Peyer's patch (tissue), 4 donors: Measurements from ENCODE around the gene UBE2D3. TPM values are rescaled to one million over a fixed set of nuclear protein-coding genes. Genes with fewer than 3 reads are reported as not detected.

Experiments
- DNase-seq, 3 donors: peaks; one replicate each; pipeline ENCODE4 v3.0.0-alpha.2; 2017 to 2019
- H3K27ac ChIP-seq, 4 donors: fragments of 200-600 bp; sonication (generic); one replicate each; pipeline ENCODE4 v1.5.1; 2016 to 2019
- H3K27me3 ChIP-seq, 2 donors: fragments of 200-600 bp; sonication (generic); one replicate each; pipeline ENCODE4 v1.5.1; 2019
- H3K36me3 ChIP-seq, 3 donors: fragments of 200-600 bp; sonication (generic); one replicate each; pipeline ENCODE4 v1.5.1; 2016 to 2019
- H3K4me1 ChIP-seq, 4 donors: fragments of 200-600 bp; sonication (generic); one replicate each; pipeline ENCODE4 v1.5.1; 2016 to 2019
- H3K4me3 ChIP-seq, 4 donors: fragments of 200-600 bp; sonication (generic); 1 replicate in 3 of 4; 2 replicates in 1 of 4; pipeline ENCODE4 v1.5.1; 2016 to 2019; ENCODE audit warnings: mild to moderate bottlenecking in 1 of 4
- H3K9me3 ChIP-seq, 4 donors: fragments of 200-600 bp; sonication (generic); one replicate each; pipeline ENCODE4 v1.5.1; 2016 to 2019; ENCODE audit warnings: mild to moderate bottlenecking in 1 of 4
- POLR2A ChIP-seq, 2 donors: fragments of 450-650 bp; IDR thresholded peaks; one replicate each; pipeline ENCODE4 v1.5.1; 2017; ENCODE audit warnings: antibody characterized with exemption in 2 of 2, mild to moderate bottlenecking in 2 of 2, moderate library complexity in 2 of 2
- total RNA-seq, 4 donors: library from RNA; depleted of rRNA; stranded (reverse); fragments of >200 nt; gene quantifications; one replicate each; pipeline ENCODE4 v1.1.0, GENCODE V29; 2016
- TF ChIP-seq, protein P1 (sequence below), 6 experiments: fragments of 450-650 bp in 4 of 6; fragments of 200-600 bp in 2 of 6; sonication (generic) in 1 of 6; IDR thresholded peaks; one replicate each; pipeline ENCODE4 v1.5.1; 2017 to 2019; ENCODE audit warnings: antibody characterized with exemption in 6 of 6, mild to moderate bottlenecking in 3 of 6, moderate library complexity in 1 of 6

UBE2D3 gene
- total RNA-seq, 4 donors from 2014 or later, result 240 to 373 (median 308) TPM

- H3K27me3 ChIP-seq, result no peaks in the 10 kb centered on the region
- no peak overlapping the region for H3K27ac ChIP-seq
- H3K4me1 ChIP-seq, result peaks cover 0 to 7% (median 0%) of the 10 kb centered on the region in 4 donors
- H3K4me3 ChIP-seq, result no peak overlapping the region
- no peaks in the 10 kb centered on the region for H3K36me3 ChIP-seq
- H3K9me3 ChIP-seq, result no peaks in the 10 kb centered on the region
- TF ChIP-seq POLR2A (IDR thresholded peaks at IDR 0.05), result no peak
- TF ChIP-seq, protein P1, sequence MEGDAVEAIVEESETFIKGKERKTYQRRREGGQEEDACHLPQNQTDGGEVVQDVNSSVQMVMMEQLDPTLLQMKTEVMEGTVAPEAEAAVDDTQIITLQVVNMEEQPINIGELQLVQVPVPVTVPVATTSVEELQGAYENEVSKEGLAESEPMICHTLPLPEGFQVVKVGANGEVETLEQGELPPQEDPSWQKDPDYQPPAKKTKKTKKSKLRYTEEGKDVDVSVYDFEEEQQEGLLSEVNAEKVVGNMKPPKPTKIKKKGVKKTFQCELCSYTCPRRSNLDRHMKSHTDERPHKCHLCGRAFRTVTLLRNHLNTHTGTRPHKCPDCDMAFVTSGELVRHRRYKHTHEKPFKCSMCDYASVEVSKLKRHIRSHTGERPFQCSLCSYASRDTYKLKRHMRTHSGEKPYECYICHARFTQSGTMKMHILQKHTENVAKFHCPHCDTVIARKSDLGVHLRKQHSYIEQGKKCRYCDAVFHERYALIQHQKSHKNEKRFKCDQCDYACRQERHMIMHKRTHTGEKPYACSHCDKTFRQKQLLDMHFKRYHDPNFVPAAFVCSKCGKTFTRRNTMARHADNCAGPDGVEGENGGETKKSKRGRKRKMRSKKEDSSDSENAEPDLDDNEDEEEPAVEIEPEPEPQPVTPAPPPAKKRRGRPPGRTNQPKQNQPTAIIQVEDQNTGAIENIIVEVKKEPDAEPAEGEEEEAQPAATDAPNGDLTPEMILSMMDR (IDR thresholded peaks at IDR 0.05), result no peak
- DNase-seq, result no peak
Measured at GRCh38 chr4:102764901-102765300, 62.5 kb downstream of the UBE2D3 start.

- TF ChIP-seq, protein P1 (IDR thresholded peaks at IDR 0.05), result no peak
- TF ChIP-seq POLR2A (IDR thresholded peaks at IDR 0.05), result no peak
- Histone ChIP-seq H3K4me3 (peak overlapping the region in 2 of 4 donors; percentile 66 to 75), H3K27me3 (no peaks in the 10 kb centered on the region), H3K36me3 (no peaks in the 10 kb centered on the region), H3K9me3 (no peaks in the 10 kb centered on the region), H3K27ac (peak overlapping the region in 1 of 4 donors; percentile 96), H3K4me1 (peaks cover 0 to 17% (median 3%) of the 10 kb centered on the region in 4 donors)
- DNase-seq, result no peak
Measured at GRCh38 chr4:102761906-102762305, 65.4 kb downstream of the UBE2D3 start.

DNA sequence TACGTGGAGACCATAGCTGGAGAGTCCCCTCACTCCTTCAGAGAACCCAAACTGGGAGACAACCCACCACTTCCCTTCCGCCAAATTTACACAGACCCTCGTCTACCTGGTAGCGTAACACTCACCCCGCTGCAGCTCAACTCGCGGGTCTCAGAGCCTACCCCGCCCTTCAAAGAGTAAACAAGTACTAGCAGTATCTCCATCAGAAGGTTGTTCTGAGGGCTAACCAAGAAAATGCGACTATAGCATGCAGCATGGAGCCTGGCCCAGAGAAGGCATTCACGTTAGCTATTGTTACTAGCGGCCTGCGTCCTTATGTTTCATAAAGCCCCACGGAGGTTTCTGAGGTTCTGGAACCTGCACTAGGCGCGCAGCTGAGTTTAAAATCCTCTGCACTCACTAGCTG, 66.1 kb downstream of the UBE2D3 start:
- TF ChIP-seq POLR2A (IDR thresholded peaks at IDR 0.05), result no peak
- TF ChIP-seq, protein P1 (IDR thresholded peaks at IDR 0.05), result no peak
- no peaks in the 10 kb centered on the region for H3K27me3 ChIP-seq
- peak overlapping the region; percentile 66 to 92 (median 81) for H3K4me3 ChIP-seq
- no peak for DNase-seq
- H3K4me1 ChIP-seq, result peaks cover 0 to 17% (median 3%) of the 10 kb centered on the region in 4 donors
- no peaks in the 10 kb centered on the region for H3K36me3 ChIP-seq
- peak overlapping the region; percentile 73 to 96 (median 80) for H3K27ac ChIP-seq
- H3K9me3 ChIP-seq, result no peaks in the 10 kb centered on the region

DNA sequence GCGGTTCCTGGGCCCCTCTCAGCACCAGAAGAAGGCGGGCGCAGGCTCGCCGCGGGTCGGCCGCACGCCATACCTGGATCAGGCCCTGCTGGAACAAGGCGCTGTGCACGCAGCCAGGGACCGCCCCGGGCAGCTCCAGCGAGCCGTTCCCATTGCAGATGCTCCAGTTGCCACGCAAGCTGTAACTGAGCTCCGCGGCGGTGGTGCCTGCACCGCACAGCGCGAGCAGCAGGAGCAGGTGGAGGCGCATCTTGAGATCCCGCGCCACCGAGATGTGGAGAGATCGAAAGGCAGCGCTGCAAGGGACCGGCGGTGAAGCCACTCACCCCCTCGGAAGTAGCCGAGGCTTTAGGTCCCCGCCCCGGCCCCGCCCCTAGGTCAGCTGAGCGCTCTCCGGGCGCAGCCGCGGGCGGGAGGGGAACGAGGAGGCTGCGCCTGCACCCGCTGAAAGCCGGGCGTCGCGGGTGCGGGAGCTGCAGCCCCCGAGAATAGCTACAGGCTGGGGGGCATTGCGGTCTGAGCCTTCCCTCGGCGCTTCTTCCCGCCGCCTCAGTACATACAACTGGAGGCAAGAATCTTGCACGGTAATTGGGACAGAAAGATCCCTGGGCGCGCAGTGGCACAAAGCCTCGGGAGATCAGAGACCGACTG, 66.6 kb downstream of the UBE2D3 start, which contains the start of gene MANBA:
Gene MANBA (minus strand): TSS at position 324 of the 651 bp plus-strand sequence. CDS start 74 bp downstream, at position 250.
- TF ChIP-seq, protein P1 (IDR thresholded peaks at IDR 0.05), result peak in 1 of 6 experiments; percentile 21
- peak; percentile 44 to 65 for TF ChIP-seq POLR2A (IDR thresholded peaks at IDR 0.05)
- Histone ChIP-seq H3K4me1 (peaks cover 0 to 17% (median 3%) of the 10 kb centered on the region in 4 donors), H3K36me3 (no peaks in the 10 kb centered on the region), H3K9me3 (no peaks in the 10 kb centered on the region), H3K27me3 (no peaks in the 10 kb centered on the region), H3K27ac (peak within 1 kb of the TSS; percentile 73 to 96 (median 80)), H3K4me3 (peak within 1 kb of the TSS; percentile 66 to 92 (median 81))
- peak; percentile 89 to 95 (median 93) for DNase-seq

DNA sequence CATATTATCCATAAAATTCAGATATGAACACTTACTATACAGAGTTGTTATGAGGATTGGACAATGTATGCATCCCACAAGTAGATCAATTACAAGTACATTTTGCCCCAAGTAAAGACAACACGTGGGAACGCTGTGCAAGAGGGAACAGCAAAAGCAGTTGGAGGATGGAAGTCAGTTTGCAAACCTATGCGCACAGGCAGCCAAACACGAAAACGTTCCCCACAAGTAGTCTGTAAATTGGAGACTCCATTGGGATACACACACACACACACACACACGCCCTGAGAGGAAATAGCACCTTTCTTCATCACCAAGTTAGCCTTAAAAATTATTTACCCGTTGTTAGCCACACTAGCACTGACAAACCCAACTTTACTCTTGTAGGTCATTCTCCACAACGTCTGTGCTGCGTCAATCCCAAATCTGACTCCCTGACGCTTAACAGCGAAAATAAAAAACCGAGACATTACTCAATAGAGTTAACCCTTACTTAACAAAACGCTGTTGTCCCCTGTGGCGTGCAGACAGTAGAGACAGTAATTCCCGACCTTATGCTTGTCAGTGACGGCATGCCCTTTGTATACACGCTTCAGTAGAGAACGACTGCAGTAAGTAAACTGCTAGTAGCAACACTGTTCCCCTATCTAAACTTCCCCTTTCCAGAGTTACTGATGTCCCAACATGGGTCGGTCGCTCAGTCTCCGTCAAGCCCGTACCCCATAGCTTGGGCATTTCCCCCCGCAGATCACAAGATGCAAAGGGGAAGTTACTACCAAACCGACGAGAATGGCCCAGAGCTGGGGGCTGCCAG, 67.3 kb downstream of the UBE2D3 start:
- Histone ChIP-seq H3K4me1 (peaks cover 0 to 17% (median 3%) of the 10 kb centered on the region in 4 donors), H3K27me3 (no peaks in the 10 kb centered on the region), H3K9me3 (no peaks in the 10 kb centered on the region), H3K4me3 (peak overlapping the region; percentile 66 to 92 (median 81)), H3K27ac (peak overlapping the region; percentile 73 to 96 (median 80)), H3K36me3 (no peaks in the 10 kb centered on the region)
- peak in 2 of 3 donors; percentile 71 to 82 for DNase-seq
- no peak for TF ChIP-seq POLR2A (IDR thresholded peaks at IDR 0.05)
